T-helper 22 cell (primary cell): ENCODE measurements around the gene ADIRF.
"Not testable (repeated sequence)": the region's sequence is repeated elsewhere in the genome, so short reads cannot be mapped to it uniquely, and the experiment has no call there.

Experiments
- DNase-seq: peaks from one replicate; pipeline ENCODE4 v3.0.0-alpha.2; 2020; ENCODE audit warnings: low read depth

ADIRF gene

DNA sequence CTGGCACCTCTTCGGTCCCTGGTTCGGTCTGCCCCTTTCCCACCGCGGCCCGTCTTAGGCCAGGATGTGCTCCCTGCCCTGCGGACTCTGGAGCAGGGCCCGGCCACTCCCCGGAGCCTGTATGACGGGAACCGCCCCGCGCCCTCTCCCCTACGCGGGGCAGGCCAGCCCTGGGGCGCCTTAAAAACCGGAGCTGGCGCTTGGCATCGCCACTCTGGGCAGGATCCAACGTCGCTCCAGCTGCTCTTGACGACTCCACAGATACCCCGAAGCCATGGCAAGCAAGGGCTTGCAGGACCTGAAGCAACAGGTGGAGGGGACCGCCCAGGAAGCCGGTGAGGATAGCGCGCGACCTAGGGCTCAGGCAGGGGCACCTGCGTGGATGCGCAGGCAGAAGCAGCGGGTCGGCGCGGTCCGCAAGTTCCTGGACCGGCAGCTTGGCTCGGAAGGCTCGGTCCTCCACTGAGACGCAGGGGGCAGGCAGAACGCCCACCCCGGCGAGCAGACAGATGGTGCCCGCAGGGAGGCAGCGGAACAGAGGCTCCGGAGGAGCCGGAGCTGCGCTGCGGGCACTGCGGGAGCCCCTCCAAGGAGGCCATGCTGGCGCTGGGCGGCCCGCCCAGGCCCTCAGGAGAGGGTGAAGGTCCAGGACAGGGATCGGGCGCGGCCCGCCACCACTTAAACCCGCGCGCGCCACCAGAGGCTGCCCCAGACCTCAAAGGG, at the start of gene ADIRF:
Gene ADIRF (plus strand): TSS at position 212 of the 723 bp plus-strand sequence. CDS start 63 bp downstream, at position 275.
- no peak for DNase-seq

DNA sequence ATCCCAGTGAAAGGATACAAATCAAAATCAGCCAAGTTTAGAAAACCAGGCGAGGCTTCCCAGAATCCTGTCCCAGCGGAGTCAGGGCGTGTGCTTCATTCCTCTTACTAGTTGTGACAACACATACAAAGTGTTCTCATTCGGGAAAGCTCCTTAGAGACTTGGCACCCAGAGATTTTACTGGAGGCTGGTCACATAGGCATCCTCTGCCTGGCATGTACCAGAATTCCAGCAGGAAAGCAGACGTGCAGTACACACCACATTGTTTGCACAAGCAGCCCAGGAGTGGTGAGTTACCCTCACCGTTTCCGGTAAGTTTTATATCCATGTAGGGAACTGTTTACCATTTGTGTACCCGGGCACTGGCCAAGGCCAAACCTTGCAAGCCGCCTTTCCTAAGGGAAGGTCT, 45.7 kb upstream of the ADIRF start:
- DNase-seq = no peak

DNA sequence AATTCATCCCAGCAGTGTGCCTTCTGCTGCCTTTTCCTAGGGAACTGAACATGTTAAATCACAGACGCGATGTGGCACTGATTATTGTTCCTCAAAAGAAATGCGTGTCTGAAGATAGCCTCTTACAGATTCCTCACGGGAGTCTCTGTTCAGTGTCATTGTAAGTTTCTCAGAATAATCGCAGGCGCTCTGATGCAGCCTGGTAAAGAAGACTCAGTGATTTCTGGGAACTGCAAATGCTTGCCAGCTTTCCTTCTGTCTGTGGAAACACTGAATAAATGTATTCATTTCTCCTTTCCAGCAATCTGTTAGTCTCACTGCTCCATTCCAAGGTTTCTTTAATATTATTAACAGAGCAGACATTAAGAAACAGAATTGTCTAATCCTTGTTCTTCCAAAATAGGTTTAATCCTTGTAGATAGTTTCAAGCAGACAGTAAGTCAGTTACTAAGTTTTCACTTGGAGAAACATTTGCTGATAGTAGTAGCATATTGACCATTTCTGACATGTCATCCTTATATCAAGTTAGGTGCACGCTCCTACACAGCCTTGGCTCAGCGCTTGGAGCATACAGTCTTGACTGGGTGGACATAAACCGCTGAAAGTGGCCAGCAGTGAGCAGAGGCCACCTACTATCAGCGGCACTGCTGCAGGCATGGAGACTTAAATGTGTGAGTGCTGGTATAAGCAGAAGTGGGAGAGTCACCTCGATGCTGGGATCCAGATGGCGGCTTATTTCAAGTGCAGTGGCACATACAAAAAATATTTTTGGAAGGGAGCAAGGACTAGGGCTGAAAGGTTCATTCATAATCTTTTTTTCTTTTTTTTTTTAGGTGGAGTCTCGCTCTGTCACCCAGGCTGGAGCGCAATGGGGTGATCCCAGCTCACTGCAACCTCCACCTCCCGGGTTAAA, 38.6 kb upstream of the ADIRF start:
- no peak for DNase-seq

DNA sequence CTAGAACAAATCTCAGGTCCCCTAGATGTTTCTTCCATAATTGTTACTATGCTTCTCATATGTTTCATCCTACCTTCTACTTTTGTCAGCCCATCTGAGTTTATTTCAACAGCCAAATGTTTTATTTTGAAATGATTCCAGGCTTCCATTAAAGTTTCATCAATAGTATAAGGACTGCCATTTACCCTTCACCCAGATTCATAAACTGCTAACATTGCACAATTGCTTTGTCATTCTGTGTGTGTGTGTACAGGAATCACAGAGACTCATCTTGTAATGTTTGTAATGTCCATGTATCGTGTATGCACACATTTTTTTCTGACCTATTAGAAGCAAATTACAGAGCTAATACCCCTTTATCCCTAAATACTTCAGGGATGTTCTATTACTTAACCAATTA, 36.4 kb upstream of the ADIRF start:
- DNase-seq = no peak

DNA sequence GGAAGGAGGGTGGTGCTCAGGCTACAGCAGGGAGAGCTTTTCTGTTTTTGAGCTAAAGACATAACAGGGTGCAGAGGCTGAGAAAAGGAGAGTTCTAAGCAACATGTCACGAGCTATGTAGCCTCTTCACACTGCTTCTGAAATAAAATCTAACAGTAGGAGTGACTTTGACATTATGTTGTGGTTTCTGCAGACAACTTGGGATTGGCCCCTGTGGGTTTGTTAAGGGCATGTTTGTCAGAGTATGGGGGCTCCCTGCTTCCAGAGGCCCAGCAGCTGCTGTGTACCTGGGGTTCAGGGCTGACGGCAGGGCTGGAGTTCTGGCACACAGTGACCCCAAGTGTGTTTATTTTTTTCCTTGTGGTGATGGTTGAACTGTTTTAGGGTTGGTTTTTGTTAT, 35.6 kb upstream of the ADIRF start:
- no peak for DNase-seq

DNA sequence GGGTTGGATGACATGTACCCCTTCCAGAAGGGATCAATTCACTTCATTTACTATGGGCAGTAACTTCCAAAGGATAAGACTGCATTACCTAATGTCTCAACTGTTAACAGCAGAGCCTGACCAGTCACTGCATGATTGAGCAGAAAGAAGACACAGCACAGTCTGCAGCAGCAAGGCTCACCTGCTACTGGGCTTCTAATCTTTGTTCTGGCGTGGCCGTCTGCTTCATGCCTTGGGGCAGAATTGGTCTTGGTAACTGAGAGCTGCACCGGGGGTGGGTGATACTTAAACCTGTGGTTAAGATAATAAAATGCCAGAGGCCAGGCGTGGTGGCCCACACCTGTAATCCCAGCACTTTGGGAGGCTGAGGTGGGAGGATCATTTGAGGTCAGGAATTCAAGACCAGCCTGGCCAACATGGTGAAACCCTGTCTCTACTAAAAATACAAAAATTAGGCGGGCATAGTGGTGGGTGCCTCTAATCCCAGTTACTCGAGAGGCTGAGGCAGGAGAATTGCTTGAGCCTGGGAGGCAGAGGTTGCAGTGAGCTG, 34.0 kb upstream of the ADIRF start:
- DNase-seq = not testable (repeated sequence)

DNA sequence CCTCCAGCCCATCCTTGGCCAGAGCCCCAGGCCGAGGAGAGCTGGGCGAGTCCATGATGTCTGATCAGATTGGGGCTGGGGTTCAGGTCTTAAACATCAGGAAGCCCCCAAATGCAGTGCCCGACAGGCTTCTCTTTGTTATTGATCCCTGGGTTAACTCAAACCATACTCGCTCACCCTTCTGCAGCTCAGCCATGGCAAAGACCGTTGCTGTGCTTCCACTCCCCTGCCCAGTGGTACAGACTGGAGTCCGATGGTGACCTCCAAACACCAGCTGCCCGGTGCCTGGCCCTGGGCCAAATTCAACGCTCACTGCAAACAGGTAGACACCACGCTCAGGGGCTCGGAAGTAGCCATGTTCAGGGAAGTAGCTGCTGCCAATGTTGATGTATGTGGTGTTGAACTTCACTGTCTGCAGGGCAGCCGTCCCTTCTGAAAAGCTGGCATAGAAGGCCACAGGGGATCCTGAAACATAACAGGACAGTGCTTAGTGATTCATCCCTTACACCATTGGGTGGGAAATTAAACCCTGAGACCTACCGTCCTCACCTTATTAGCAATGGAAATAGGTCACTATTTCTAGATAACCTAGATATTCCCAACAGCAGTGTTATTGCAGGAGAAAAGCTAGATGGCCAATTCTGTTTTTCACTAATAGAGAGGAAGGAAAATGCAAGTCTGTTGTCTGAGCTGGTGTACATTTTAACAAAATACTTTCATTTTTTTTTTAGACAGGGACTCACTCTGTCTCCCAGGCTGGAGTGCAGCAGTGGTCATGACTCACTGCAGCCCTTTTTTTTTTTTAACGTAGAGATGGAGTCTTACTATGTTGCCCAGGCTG, 31.4 kb upstream of the ADIRF start:
- DNase-seq = no peak

DNA sequence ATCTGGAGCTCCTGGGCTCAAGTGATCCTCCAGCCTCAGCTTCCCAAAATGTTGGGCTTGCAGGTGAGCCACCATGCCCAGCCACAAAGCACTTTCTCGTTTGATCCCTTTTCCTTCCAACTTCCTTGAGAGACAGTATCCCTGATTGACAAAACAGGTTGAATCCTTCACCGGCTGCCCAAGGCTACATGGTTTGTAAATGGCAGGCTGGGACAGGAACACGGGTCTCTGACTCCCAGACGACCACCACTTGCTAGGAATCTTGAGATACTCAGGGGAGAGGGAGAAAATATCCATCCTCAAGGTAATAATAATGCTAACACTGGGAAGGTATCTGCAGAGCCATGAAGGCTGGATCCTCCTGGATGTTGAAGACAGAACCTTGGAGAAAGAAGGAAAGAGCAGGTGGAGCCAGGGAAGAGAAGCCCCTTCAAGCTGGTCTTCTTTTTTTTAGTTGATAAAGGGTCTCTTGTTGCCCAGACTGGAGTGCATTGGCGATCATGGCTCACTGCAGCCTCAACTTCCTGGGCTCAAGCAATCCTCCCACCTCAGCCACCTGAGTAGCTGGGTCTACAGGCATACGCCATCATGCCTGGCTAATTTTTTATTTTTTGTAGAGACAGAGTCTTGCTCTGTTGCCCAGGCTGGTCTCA, 30.7 kb upstream of the ADIRF start:
- DNase-seq = no peak

DNA sequence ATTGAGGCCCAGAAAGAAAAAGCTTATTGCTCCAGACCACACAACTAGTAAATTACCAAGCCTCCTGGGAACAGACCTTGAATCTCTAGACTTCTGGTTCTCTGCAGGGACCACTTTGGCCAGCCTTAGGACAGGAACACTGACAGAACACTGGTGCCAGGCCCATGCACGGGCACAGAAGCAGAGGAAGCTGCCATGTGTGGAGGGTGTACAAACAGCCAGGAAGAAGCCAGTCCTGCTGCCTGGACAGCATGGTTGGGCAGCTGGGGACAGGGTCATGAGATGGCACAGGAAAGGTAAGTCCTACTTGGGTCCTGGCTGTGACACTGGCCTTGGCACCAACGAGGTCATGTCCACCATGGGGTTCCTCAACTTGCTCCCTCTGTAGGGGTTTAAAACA, 30.0 kb upstream of the ADIRF start:
- DNase-seq = no peak

DNA sequence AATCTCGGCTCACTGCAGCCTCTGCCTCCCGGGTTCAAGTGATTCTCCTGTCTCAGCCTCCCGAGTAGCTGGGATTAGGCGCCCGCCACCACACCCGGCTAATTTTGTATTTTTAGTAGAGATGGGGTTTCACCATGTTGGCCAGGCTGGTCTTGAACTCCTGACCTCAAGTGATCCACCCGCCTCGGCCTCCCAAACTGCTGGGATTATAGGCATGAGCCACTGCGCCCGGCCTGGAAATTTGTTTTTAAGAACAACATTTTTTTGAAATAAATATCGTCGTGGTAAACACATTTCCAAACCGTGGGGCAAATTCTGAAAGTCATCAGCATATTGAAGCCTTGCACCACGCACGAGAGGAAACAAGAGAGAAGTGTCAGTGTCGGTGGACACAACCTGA, 28.2 kb upstream of the ADIRF start:
- DNase-seq = not testable (repeated sequence)

DNA sequence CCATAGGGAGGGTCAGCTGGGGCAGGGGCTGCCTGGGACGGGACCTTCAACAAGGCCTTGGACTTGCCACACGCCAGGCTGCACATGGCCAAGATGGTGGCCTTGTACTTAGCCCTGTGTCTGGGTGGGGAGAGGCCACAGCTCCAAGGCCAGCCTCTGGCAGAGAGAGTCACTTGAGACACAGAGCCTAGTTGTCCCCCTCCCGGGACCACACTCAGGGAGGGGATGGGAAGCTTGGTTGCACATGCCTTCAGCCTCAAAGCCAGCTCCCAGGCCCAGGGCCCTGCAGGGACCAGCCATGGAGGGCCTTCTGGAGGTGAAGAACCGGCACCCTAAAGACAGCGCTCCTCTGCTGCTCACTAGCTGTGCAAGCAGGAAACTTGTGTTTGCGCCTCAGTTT, 27.6 kb upstream of the ADIRF start:
- DNase-seq = no peak

DNA sequence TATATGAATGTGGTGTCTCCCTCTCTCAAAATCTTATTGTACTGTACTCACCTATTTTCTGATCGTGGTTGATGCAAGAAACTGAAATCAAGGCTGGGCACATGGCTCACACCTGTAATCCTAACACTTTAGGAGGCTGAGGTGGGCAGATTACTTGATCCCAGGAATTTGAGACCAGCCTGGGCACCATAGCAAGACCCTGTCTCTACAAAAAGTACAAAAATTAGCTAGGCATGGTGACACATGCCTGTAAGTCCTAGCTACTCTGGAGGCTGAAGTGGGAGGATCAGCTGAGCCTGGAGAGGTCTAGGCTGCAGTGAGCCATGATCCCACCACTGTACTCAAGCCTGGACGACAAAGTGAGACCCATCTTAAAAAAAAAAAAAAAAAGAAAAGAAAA, 26.9 kb upstream of the ADIRF start:
- DNase-seq = no peak

DNA sequence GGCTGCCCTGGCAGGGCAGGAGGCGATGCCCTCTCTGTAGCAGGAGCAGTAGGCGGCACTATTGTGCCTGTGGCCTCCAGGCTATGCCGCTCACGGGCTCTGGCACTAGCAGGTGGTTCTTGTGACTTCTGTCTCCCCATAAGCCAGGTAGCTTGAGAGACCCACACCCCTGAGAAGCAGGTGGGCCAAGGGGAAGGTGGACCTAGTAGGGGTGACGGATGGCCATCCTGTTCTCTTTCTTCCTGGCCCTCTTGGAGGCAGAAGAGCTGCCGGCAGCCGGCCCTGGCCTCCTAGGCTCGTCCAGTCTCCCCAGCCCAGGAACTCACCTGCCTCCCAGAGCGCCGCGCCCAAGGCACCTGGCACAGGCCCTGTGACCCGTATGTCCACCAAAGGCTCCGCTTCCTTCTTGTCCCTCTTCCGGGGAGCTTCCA, 26.3 kb upstream of the ADIRF start:
- no peak for DNase-seq

DNA sequence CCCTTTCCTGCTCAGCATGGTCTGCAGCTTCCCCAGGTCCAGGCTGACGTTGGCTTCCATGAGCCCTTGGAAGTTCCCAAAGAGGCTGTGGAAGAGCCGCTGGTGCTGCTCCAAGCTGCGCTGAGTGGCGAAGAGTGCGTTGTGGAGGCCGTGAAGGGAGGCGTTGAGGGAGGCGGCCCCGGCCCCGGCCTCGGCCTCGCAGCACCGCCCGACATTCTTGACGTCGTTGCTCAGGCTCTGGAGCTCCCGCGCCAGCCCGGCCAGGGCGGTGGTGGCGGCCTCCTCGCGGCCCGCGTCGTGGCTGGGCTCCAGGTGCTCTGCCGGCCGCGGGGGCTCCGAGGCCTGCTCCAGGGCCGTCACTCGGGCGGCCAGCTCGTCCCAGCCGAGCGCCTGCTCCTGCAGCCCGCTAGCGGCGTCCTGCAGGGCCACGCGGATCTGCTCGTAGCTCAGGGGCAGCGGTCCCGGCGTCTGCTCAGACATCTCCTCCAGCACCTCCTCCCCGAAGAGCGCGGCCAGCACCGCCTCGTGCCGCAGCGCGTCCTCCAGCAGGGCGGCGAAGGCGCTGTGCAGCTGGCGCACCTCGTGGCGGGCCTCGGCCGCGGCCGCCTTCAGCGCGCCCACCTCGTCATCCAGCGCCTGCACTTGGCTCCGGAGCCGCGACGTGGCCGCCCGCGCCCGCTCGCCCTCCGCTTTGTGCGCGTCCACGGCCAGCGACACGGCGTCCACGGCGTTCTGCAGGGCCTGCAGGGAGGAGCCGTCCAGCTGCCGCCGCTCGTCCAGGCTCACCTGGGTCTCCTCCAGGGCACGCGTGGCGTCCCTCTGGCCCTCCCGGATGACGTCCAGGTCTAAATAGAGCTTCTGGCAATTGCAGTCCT, 25.6 kb upstream of the ADIRF start:
- DNase-seq = no peak

DNA sequence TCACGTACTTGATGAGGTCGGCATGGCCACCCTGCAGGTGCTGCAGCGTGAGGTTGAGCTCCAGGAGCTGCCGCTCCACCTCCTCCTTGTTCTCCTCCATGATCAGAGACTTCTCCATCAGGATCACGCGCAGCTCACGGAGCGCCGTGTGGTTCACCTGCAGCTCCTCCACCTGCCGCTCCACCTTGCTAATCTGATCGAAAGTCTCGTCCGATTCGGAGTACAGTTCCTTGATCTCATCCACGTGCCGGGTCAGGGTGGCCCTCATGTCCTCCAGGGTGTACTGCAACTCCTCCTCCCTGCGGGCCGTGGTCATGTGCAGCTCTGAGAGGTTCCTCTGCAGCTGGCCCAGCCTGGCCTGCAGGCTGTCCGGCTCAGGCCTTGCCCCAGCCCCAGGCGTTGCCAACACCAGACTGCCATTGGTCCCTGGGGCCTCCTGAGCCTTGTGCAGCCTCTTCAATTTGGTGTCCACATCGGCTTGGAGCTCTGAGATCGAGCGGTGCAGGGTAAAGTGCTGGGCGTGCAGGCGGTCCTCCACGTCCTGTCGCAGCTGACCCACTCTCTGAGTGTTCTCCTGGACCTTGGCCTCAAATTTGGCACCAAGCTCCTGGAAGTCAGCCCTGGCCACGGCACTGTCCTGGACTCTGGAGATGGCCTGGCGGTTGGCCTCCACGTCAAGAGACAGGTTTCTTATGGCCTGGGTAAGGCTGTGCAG, 24.8 kb upstream of the ADIRF start:
- no peak for DNase-seq

DNA sequence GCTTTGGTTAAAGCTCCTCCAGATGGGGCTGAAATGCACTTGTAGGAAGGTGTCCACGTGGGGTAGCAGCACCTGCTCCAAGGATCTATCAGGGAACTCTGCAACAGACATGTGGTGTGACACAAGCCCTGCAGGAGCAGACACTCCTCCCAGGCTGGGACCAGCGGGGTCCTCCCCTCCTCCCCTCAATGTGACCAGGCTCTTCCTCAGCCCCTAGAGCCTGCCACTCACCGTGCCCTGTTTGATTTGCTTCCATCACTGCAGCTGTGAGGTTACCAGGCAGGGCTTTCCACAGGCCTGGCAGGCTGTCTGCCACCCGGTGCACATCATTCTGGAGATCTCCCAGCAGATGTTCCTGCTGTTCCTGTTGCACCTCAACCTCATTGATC, 24.3 kb upstream of the ADIRF start:
- no peak for DNase-seq

DNA sequence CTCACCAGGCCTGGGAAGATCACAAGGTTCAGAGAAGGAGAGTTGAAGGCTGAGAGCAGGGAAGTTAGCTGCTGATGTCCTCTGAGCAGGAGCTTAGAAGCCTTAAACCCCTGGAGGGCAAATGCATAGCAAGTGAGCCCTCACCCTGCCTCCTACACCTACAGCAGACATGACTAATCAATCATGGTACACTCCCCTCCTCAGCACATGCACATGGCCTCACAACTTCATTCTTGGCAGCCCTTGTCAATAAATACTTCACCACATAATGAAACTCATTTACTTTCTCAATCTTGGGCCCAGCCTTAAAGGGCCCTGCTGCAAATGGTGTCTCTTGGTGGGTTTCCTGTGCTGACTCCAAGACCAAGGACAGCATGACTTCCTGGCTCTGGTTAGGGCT, 23.8 kb upstream of the ADIRF start:
- no peak for DNase-seq

DNA sequence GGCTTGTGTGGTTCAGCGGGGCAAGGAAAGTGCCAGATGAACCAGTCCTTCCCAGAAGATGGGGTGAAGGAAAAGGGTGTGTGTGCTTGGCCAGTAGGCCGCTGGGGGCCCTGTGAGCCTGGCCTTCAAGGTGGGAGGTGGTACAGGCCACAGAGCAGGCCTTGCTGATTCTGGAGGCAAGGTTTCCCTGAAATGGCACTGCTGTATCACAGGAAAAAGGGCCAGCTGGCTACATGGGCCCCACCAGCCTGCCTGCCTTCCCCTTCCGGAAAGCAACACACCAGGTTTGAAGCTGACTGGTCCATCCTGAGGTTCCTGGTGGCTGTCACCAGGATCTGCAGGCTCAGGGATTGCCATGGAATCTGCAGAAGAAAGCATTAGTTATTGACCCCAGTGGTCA, 23.4 kb upstream of the ADIRF start:
- no peak for DNase-seq

DNA sequence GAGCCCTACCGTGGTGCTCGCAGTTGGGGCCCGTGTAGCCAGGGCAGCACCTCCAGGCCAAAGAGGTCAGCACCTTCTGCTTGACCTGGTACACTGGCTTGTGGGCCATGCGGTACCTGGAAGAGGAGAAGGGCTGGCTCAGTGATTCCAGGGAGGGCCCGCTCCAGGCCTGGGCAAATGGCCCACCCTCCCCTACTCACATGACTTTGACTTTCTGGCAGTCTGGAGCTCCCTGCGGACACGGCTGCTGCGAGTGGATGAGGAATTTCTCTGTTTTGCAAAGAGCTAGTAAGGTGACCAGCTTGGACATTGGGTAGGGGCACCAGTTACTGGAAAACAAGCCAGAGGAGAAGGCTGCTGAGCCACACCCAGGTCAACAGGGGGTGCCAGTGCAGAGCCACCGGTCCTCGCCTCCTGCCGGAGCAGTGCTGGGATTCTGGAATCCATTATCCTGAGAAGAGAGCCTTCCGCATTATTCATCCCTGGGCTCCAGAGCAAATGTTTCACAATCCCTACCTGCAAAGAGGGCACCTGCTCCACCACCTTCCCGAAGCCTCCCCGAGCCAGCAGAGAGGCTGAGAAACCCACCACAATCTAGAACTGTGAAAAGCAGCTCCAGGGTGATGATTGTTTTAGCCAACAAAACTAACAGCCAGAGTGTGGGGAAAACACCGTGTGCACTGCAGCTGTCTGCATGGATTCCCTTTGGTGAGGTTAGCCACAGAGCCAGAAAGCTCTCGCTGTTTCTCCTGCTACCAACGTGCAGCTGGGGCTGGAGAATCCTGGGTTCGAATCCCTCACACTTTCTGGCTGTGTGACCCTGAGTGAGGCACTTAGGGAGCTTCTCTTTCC, 22.7 kb upstream of the ADIRF start:
- DNase-seq = no peak
